HG03439 (cell line): ENCODE results near the gene COQ2.
"Not testable (repeated sequence)": the region's sequence is repeated elsewhere in the genome, so short reads cannot be mapped to it uniquely, and the experiment has no call there.

Experiments used
- ATAC-seq: cut with Tn5 transposase; IDR thresholded peaks from one replicate; pipeline ENCODE4 v1.9.1; 2021; ENCODE audit warnings: mild to moderate bottlenecking, moderate library complexity; ENCODE audit not compliant: unreplicated experiment

Gene COQ2

GRCh38 chr4:83284193-83285054, at the start of gene COQ2:
Gene COQ2 (minus strand): TSS chr4:83284798. CDS start chr4:83284764, 34 bp downstream.
- peak; percentile 92 for ATAC-seq

- no peak for ATAC-seq
These were observed 47.4 kb upstream of the COQ2 start for GRCh38 chr4:83331956-83332355.

GRCh38 chr4:83329521-83330110, 45.0 kb upstream of the COQ2 start:
- no peak for ATAC-seq

GRCh38 chr4:83328521-83329187, 44.1 kb upstream of the COQ2 start:
- ATAC-seq: no peak

- ATAC-seq: no peak
These were observed 41.9 kb upstream of the COQ2 start for GRCh38 chr4:83326546-83326945.

- not testable (repeated sequence) for ATAC-seq
These were observed 40.7 kb upstream of the COQ2 start for GRCh38 chr4:83325306-83325705.

GRCh38 chr4:83323136-83323535, 38.5 kb upstream of the COQ2 start:
- no peak for ATAC-seq

GRCh38 chr4:83320548-83320947, 36.0 kb upstream of the COQ2 start:
- ATAC-seq: no peak

- no peak for ATAC-seq
These were observed 34.1 kb upstream of the COQ2 start for GRCh38 chr4:83318666-83319065.

- ATAC-seq: no peak
These were observed 33.1 kb upstream of the COQ2 start for GRCh38 chr4:83317671-83318070.

GRCh38 chr4:83316459-83317165, 32.0 kb upstream of the COQ2 start:
- no peak for ATAC-seq

GRCh38 chr4:83315341-83315870, 30.8 kb upstream of the COQ2 start:
- no peak for ATAC-seq

GRCh38 chr4:83308672-83309071, 24.1 kb upstream of the COQ2 start:
- no peak for ATAC-seq

- no peak for ATAC-seq
These were observed 23.3 kb upstream of the COQ2 start for GRCh38 chr4:83307920-83308319.

GRCh38 chr4:83305187-83305586, 20.6 kb upstream of the COQ2 start:
- no peak for ATAC-seq

- no peak for ATAC-seq
These were observed 13.1 kb upstream of the COQ2 start for GRCh38 chr4:83297548-83298260.

- ATAC-seq: no peak
These were observed 8.9 kb upstream of the COQ2 start for GRCh38 chr4:83293305-83294046.

GRCh38 chr4:83290059-83290774, 5.6 kb upstream of the COQ2 start:
- ATAC-seq: not testable (repeated sequence)

GRCh38 chr4:83288381-83288780, 3.8 kb upstream of the COQ2 start:
- not testable (repeated sequence) for ATAC-seq
